GM21825 (cell line): ENCODE data around the gene SEZ6.

Experiments used
- ATAC-seq: cut with Tn5 transposase; IDR thresholded peaks from one replicate; pipeline ENCODE4 v1.9.1; 2021; ENCODE audit warnings: mild to moderate bottlenecking, moderate library complexity; ENCODE audit not compliant: unreplicated experiment

SEZ6 gene

GRCh38 chr17:29007456-29007855, 1.6 kb upstream of the SEZ6 start:
- no peak for ATAC-seq

GRCh38 chr17:29004081-29004692, 1.6 kb downstream of the SEZ6 start:
- no peak for ATAC-seq

DNA sequence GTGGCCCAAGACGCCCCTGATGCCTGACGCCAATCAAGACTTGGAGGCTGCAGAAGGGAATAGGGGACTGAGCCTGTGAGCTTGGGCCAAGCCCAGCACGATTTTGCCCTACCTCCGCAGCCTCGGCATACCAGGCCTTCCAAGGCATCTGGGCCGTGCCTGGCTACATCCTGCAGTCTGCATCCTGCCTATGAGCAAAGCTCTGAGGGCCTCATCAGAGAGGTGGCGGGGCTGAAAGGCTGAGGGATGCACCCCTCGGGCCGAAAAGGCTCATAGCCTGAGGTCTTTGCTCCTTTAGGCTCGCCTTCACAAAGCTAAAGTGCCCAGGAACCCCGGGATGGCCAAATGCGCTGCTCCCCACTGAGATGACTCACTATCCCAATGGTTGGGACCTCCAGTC, 2.5 kb downstream of the SEZ6 start:
- no peak for ATAC-seq

DNA sequence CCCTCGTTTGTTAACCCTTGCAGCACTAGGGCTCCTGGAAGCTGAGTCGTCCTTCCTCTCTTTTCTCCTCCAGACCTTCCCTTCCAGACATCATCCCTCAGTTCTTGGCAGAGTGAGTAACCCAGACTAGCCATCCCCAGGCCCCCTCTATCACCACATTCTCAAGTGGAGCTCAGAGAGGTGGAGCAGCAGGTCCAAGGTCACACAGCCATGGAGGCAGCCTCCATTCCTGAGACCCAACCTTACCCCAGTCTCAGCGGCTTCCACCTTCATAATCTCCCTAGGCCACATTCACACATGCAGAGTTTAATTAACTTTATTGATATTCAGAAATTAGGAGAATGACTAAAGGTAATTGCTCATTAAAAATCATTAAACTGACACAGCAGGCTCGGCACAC, 3.0 kb downstream of the SEZ6 start:
- no peak for ATAC-seq

DNA sequence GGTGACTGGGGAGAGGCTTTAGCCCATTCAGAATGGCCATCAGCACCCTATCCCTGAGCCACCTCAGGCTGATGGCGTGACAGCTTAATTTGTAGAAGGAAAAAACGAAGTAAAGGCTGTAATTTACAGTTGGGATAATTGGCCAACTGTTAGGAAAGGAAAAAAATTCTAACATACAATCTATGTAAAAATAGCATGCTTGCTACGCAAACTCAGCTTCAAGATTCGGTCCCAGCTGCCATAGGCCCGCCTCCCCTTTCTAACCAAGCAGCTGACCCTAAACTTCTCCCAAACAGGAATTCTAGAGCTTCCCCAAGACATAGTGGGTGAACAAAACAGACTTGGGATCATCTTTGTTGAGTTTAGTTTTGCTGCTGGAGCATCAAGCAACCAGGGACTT, 4.9 kb downstream of the SEZ6 start:
- ATAC-seq = no peak

GRCh38 chr17:28999206-28999605, 6.6 kb downstream of the SEZ6 start:
- no peak for ATAC-seq

DNA sequence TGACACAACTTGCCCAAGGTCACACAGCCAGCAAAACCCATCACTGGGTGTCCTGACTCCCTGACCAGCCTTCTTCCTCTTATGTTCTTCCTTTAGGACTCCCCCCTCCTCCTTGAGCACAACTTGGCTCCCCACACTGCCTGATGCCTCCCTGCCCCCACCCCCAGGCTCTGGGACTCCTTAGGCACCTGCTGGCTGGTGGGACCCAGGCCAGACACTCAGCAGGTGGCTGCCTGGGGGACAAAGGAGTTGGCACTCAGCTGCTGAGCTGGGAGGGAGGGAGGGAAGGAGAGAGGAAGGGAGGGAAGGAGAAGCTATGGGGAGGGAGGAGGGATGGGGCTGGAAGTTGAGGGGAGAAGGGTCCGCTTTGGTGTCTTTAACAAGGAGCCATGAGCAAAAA, 8.0 kb downstream of the SEZ6 start:
- no peak for ATAC-seq

GRCh38 chr17:28996554-28997096, 9.2 kb downstream of the SEZ6 start:
- no peak for ATAC-seq

GRCh38 chr17:28993645-28994426, 12.0 kb downstream of the SEZ6 start:
- no peak for ATAC-seq

DNA sequence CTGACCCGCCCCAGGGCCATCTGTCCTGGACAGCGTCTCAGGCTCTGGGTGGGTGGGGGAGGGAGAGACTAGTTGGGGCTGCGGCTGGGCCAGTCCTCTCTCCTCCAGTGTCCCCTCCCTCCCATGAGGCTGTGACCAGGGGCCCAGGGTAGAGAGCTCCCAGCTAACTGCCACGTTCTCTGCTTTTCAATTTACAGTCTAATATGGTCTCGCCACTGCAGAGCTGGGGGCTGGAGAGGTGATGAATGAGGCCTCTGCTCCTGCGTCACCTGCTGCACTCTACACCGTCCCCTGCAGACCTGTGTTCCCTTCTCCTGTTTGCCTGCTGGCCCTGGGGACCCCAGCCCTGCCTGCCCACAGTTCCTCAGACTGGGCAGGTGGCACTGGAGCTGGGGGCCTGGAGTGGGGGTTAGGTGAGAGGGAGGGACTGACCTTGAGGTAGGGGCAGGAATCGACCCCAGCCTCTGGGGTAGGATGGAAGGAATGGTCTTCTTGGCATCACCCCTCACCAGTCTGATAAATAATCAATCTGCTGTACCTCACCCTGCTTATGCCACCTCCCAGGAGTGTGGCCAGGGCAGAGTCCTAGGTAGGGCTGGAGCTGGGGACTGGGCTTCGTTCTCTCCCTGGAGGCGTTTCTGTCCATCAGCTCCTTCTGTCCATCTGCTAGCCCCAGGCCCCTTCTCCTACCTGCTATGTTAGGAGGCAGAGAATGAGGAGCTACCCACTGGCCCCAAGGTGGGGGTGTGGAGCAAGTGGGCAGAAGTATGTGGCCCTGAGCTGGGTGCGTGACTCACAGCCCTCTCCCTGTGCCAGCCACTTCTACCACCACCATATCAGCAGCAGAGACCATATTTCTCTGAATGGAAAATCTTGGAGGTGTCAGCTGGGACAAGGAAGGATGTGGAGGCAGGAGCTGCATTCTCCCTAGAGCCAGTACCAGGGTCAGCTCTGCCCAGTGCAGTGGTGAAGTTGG, 12.9 kb downstream of the SEZ6 start:
- ATAC-seq = no peak

DNA sequence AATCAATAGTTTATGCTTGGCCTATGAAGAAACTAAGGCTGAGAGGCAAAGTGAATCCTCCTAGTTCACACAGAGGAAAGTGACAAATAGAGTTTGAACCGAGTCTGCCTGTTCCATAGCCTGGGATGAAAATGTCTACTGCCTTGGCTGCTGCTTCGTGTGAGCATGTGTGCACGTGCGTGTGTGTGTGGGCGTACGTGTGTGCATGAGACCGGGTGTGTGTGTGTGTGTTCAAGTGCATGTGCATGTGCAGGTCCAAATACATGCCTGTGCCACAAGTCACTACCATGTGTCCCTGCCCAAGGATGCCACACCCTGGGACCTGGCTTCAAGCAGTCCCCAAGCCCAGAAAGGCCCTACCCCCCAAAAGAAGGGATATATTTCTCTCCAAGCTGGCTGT, 13.6 kb downstream of the SEZ6 start:
- no peak for ATAC-seq

GRCh38 chr17:28991779-28992178, 14.1 kb downstream of the SEZ6 start:
- ATAC-seq = no peak

DNA sequence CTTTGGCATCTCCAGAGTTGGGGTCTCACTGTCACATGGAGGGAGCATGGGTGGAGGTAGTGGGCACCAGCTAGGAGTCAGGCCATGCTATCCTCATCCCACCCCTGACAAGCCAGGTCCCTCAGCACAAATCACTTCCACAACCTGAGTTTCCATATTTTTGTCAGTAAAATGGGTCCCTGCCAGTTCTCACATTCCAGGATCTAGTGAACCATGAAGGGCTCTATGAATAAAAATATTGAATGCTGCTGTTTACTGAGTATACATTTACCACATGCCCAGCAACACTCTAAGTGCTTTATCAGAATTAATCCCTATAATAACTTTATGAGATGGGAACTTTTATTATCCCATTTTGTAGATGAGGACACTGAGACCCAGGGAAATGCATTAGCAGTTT, 16.8 kb downstream of the SEZ6 start:
- ATAC-seq = no peak

DNA sequence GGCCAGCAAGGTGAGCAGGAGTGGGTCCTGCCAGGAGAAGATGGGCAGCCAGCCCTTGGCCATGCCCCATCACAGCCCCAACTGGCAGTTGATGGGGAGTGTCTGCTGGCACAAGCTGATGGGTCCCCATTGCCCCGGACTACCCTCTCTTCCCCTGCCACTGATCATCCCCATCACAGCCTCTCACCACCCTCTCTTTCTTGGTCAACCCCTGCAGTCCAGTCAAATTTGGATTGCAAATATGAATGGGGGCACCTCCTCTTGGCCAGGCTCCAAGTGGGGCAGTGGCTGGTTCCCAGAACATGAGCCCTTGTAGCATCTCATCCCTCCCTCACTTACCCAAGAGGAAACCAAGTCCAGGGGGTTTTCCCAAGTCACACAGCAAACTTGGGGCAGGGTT, 17.4 kb downstream of the SEZ6 start:
- ATAC-seq = no peak

- ATAC-seq = no peak
Observed at GRCh38 chr17:28986714-28987655, 18.8 kb downstream of the SEZ6 start.

- ATAC-seq = no peak
Observed at GRCh38 chr17:28985950-28986713, 19.7 kb downstream of the SEZ6 start.

DNA sequence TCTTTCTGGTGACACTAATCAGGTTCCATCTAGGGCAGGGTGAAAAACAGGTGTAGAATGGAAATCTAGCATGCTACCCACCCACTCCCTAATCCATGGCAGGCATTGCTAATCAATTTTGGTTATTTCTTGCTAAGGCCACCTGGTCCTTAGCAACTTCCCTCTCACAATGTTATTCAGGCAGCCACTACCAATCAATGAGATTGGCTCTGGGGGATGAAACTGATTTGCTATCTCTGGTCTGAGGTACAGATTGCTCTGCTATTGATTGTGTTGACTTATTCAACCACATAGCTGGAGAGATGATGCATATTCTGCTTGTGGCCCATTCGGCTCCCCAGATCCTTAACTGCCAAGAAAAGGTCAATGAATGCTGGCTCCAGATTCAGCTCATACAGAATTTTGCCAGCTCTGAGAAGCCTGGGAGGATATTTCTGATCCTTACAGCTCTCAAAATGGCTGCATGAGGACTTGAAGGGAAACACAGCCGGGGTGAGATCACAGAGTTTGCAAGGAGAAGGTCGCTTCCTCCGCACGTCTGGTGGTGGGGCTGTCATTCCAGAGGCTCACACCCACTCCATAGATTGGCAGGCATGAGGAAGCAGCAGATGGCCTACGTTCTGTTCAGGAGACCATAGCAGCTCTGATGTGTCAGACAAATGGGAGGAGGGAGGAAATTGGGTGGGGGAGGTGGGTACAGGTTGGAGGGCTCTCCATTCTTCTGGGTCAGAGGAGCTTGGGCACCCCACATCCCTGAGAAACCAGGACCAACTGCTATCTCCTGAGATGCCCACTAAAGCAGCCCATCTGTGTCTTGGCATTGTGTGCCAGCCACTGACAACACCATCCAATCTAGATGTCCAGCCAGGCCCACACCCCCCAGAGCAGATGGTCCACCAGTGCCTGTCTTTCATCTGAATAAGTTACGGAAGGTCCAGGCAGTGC, 22.3 kb downstream of the SEZ6 start:
- ATAC-seq = no peak

DNA sequence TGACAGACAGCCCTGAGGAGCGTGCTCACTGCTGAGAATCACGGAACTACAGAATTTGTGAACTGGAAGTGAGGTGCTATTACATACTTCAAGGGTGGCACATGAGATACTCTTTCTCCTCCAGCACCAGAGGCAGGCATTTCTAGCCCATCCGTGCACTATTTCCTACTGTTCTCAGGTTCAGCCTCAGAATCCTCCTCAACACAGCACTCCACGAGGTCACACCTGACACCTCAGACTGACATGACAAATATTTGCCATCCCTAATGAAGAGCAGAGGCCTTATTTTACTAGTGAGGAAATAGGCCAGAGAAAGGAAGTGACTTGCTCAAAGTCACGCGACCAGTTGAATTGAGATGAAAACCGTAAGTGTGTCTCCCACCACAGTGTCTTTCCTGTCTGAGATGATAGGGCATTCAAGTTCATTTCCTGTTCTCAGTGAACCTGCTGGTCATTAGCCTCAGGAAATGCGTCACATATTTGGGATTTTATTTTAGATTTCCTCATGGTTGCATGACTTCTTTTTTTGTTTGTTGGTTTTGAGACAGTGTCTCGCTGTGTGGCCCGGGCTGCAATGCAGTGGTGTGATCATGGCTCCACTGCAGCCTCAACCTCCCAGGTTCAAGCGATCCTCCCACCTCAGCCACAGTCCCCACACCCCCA, 23.6 kb downstream of the SEZ6 start:
- no peak for ATAC-seq
